Mammary epithelial cell (primary cell): ENCODE measurements around the gene BBC3.

Experiments
- EZH2 ChIP-seq: IDR thresholded peaks from 2 replicates; pipeline ENCODE4 v1.6.1; 2012; ENCODE audit warnings: low read length, inconsistent platforms, borderline replicate concordance
- TF ChIP-seq, protein P1 (sequence below), 2 donors: IDR thresholded peaks in 1 of 2; conservative IDR thresholded peaks in 1 of 2; 2 replicates each; pipeline ENCODE4 v1.5.1; 2011 to 2012; ENCODE audit warnings: inconsistent platforms in 2 of 2, low read length in 2 of 2, mild to moderate bottlenecking in 2 of 2, control low read depth in 1 of 2, low read depth in 1 of 2; ENCODE audit not compliant: insufficient read depth in 1 of 2; ENCODE audit errors: extremely low read depth in 1 of 2

- TF ChIP-seq, protein P1, sequence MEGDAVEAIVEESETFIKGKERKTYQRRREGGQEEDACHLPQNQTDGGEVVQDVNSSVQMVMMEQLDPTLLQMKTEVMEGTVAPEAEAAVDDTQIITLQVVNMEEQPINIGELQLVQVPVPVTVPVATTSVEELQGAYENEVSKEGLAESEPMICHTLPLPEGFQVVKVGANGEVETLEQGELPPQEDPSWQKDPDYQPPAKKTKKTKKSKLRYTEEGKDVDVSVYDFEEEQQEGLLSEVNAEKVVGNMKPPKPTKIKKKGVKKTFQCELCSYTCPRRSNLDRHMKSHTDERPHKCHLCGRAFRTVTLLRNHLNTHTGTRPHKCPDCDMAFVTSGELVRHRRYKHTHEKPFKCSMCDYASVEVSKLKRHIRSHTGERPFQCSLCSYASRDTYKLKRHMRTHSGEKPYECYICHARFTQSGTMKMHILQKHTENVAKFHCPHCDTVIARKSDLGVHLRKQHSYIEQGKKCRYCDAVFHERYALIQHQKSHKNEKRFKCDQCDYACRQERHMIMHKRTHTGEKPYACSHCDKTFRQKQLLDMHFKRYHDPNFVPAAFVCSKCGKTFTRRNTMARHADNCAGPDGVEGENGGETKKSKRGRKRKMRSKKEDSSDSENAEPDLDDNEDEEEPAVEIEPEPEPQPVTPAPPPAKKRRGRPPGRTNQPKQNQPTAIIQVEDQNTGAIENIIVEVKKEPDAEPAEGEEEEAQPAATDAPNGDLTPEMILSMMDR (conservative IDR thresholded peaks at IDR 0.05 in 1 of 2, IDR thresholded peaks at IDR 0.05 in 1 of 2; ENCODE audit: extremely low read depth in 1 of 2, insufficient read depth in 1 of 2, low read depth in 1 of 2, low read length in 2 of 2): no peak
- no peak for TF ChIP-seq EZH2
These were observed 8.2 kb upstream of the BBC3 start for GRCh38 chr19:47239152-47239551.
